PC-9 (cell line): ENCODE measurements around the gene GPR157. TPM values are rescaled to one million over a fixed set of nuclear protein-coding genes. Genes with fewer than 3 reads are reported as not detected.

Experiments used
- BruUV-seq: library from RNA; stranded (reverse); fragments of 400-500 nt; replicated peaks from 2 replicates; lab custom pipeline; 2021; lab: Mats Ljungman, UMichigan
- CTCF ChIA-PET: fragments of 300-600 bp; sonication (Branson Sonifier 250); formaldehyde crosslinking; loops from one replicate; lab custom pipeline; 2022; ENCODE audit warnings: antibody characterized with exemption; lab: Charles Lee
- POLR2A ChIA-PET: fragments of 300-600 bp; sonication (Branson Sonifier 250); formaldehyde crosslinking; loops from one replicate; lab custom pipeline; 2022; ENCODE audit warnings: antibody characterized with exemption; ENCODE audit not compliant: unreplicated experiment; lab: Charles Lee
- DNase-seq, 2 experiments: peaks; one replicate each; pipeline versions ENCODE4 v3.0.0 to v3.0.0-alpha.2; 2015 to 2022; ENCODE audit warnings: mixed read lengths in 1 of 2
- H2AFZ ChIP-seq: fragments of 200-600 bp; sonication (generic); 2 replicates; pipeline ENCODE4 v1.8.1; 2017; ENCODE audit warnings: antibody characterized with exemption
- H3F3A ChIP-seq: fragments of 200-600 bp; sonication (generic); 2 replicates; pipeline ENCODE4 v1.8.1; 2017; ENCODE audit warnings: antibody characterized with exemption, mild to moderate bottlenecking, low read depth; ENCODE audit not compliant: insufficient read depth
- H3K27ac ChIP-seq: fragments of 200-600 bp; sonication (generic); 2 replicates; pipeline ENCODE4 v1.6.1; 2016; ENCODE audit warnings: mixed run types
- H3K27me3 ChIP-seq: fragments of 200-600 bp; sonication (generic); 2 replicates; pipeline ENCODE4 v1.6.1; 2016; ENCODE audit warnings: low read depth, mixed run types; ENCODE audit not compliant: insufficient read depth
- H3K36me3 ChIP-seq: fragments of 200-600 bp; sonication (generic); 2 replicates; pipeline ENCODE4 v1.6.1; 2016; ENCODE audit warnings: low read depth, mixed run types
- H3K4me1 ChIP-seq: fragments of 200-600 bp; sonication (generic); replicated peaks from 2 replicates; pipeline ENCODE4 v1.6.1; 2016; ENCODE audit warnings: mixed run types; ENCODE audit not compliant: insufficient read depth
- H3K4me2 ChIP-seq: fragments of 200-600 bp; sonication (generic); 2 replicates; pipeline ENCODE4 v1.6.1; 2017; ENCODE audit warnings: mixed run types
- H3K4me3 ChIP-seq: fragments of 200-600 bp; sonication (generic); 2 replicates; pipeline ENCODE4 v1.6.1; 2016; ENCODE audit warnings: mixed run types
- H3K79me2 ChIP-seq: fragments of 200-600 bp; sonication (generic); 2 replicates; pipeline ENCODE4 v1.6.1; 2017; ENCODE audit warnings: low read depth, mixed run types
- H3K9me2 ChIP-seq: fragments of 200-600 bp; sonication (generic); 2 replicates; pipeline ENCODE4 v1.8.1; 2017; ENCODE audit warnings: mild to moderate bottlenecking; ENCODE audit not compliant: insufficient read depth
- H3K9me3 ChIP-seq: fragments of 200-600 bp; sonication (generic); 2 replicates; pipeline ENCODE4 v1.8.1; 2016; ENCODE audit warnings: low read depth; ENCODE audit not compliant: insufficient read depth
- H4K20me1 ChIP-seq: fragments of 200-600 bp; sonication (generic); 2 replicates; pipeline ENCODE4 v1.8.1; 2017; ENCODE audit not compliant: insufficient read depth
- EZH2 ChIP-seq: fragments of 200-600 bp; sonication (generic); IDR thresholded peaks from 2 replicates; pipeline ENCODE4 v1.8.0; 2017; ENCODE audit warnings: antibody characterized with exemption, low read depth
- intact Hi-C: fragments of 100-400 bp; cut with micrococcal nuclease; formaldehyde crosslinking; loops from one replicate; pipeline ENCODE4 v1.10.0; 2022; ENCODE audit not compliant: unreplicated experiment
- total RNA-seq: library from RNA; stranded (reverse); gene quantifications from 2 replicates; pipeline ENCODE4 v1.2.3, GENCODE V29; 2021
- TF ChIP-seq, protein P1 (sequence below): fragments of 200-600 bp; sonication (generic); conservative IDR thresholded peaks from 2 replicates; pipeline ENCODE4 v1.6.1; 2017; ENCODE audit warnings: mixed run types, antibody characterized with exemption, mild to moderate bottlenecking, moderate library complexity

The GPR157 gene
- total RNA-seq, 1 experiment from 2014 or later = 9.0 TPM

DNA sequence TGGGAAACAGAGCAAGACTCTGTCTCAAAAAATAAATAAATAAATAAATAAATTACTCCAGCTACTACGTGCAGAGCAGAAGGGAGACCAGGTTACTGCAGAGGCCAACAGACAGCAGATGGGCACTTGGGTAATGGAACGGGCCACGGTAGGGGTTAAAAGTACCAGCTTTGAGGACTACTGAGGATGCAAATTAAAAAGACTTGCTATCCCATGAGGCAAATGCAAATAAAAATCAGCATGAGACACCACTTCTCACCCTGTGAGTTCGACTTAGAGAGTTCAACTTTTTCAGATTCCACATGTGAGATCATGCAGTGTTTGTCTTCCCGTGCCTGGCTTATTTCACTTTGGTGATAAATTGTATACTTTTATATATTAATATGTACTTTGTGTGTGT lies 66.1 kb downstream of the GPR157 start:
- H3K4me3 ChIP-seq = no peak overlapping the region
- intact Hi-C loops = no loop called here
- POLR2A ChIA-PET = no interaction called here

DNA sequence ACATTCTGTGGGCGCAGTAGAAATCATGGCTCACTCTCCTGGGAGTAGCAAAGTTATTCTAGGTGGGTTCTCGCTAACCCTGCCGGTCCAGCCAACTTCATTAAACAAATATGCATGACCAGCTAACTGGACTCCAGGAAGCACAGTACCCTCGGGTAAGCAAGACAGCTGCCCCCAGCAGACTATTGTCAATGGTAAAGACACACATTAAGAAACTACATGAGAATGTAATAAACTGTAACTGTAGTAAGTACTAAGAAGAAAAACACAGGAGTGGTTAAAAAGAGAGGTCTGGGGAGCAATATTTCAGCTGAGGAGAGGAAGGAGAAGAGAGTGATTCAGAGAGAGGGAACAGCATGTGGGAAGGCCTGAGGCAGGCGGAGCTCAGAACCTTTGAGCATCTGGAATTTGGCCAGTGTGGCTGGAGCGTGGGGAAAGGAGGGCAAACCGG lies 66.9 kb downstream of the GPR157 start:
- DNase-seq = no peak
- H3F3A ChIP-seq = no peaks in the 10 kb centered on the region
- no peaks in the 10 kb centered on the region for H3K79me2 ChIP-seq

More for the DNA sequence above, 66.1 kb downstream of the GPR157 start:
- no peaks in the 10 kb centered on the region for H3K4me1 ChIP-seq
- H3K79me2 ChIP-seq = no peaks in the 10 kb centered on the region
- DNase-seq = no peak
- no peaks in the 10 kb centered on the region for H3K36me3 ChIP-seq
- H3K27me3 ChIP-seq = no peaks in the 10 kb centered on the region
- no peaks in the 10 kb centered on the region for H3F3A ChIP-seq
- H3K27ac ChIP-seq = no peak overlapping the region
- no TSS peak for BruUV-seq
- no peak overlapping the region for H3K4me2 ChIP-seq
- H3K9me3 ChIP-seq = no peaks in the 10 kb centered on the region
- CTCF ChIA-PET = no interaction called here
- TF ChIP-seq, protein P1, sequence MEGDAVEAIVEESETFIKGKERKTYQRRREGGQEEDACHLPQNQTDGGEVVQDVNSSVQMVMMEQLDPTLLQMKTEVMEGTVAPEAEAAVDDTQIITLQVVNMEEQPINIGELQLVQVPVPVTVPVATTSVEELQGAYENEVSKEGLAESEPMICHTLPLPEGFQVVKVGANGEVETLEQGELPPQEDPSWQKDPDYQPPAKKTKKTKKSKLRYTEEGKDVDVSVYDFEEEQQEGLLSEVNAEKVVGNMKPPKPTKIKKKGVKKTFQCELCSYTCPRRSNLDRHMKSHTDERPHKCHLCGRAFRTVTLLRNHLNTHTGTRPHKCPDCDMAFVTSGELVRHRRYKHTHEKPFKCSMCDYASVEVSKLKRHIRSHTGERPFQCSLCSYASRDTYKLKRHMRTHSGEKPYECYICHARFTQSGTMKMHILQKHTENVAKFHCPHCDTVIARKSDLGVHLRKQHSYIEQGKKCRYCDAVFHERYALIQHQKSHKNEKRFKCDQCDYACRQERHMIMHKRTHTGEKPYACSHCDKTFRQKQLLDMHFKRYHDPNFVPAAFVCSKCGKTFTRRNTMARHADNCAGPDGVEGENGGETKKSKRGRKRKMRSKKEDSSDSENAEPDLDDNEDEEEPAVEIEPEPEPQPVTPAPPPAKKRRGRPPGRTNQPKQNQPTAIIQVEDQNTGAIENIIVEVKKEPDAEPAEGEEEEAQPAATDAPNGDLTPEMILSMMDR = no peak
- TF ChIP-seq EZH2 = no peak
- H4K20me1 ChIP-seq = no peaks in the 10 kb centered on the region
- no peaks in the 10 kb centered on the region for H3K9me2 ChIP-seq
- no peak overlapping the region for H2AFZ ChIP-seq

DNA sequence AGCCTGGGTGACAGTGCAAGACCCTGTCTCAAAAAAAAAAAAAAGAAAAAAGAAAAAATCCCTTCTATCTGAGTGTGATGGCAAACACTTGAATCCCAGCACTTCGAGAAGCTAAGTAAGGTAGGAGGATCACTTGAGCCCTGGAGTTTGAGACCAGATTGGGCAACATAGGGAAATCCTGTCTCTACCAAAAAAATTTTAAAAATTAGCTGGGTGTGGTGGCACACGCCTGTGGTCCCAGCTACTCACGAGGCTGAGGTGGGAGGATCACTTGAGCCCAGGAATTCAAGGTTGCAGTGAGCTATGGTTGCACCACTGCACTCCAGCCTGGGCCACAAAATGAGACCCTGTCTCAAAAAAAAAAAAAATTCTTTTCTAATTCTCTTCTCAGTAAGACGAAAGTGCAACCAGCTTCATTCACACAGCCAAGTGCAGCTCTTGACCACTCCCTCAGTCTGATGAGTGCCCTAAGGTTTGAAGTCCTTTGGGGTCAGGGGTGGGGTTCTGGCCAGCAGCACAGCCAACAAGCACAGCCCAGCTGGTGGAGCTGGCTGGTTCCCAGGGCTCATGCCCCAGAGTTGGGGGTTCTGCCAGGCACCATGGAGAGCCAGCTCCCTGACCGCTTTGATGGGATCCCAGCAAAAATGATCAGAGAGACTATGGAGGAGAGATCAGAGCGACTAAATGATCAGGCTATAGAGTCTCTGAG lies 67.5 kb downstream of the GPR157 start:
- no peak overlapping the region for H2AFZ ChIP-seq
- H4K20me1 ChIP-seq = no peaks in the 10 kb centered on the region
- ChIA-PET CTCF (interaction anchor here (0.8 kb wide), 1 partner anchor 699 kb away, joined by 4 read pairs; no protein-coding TSS in a partner anchor), POLR2A (no interaction called here)
- no peaks in the 10 kb centered on the region for H3K79me2 ChIP-seq
- BruUV-seq = no TSS peak
- no peak overlapping the region for H3K4me3 ChIP-seq
- TF ChIP-seq, protein P1 = no peak
- TF ChIP-seq EZH2 = no peak
- no peaks in the 10 kb centered on the region for H3K9me3 ChIP-seq
- H3K27ac ChIP-seq = no peak overlapping the region
- no peaks in the 10 kb centered on the region for H3K36me3 ChIP-seq
- H3K27me3 ChIP-seq = no peaks in the 10 kb centered on the region
- no peak overlapping the region for H3K4me2 ChIP-seq
- no peaks in the 10 kb centered on the region for H3K9me2 ChIP-seq
- no peak for DNase-seq
- H3F3A ChIP-seq = no peaks in the 10 kb centered on the region
- intact Hi-C loops = no loop called here
- no peaks in the 10 kb centered on the region for H3K4me1 ChIP-seq

More for the DNA sequence above, 66.9 kb downstream of the GPR157 start:
- Histone ChIP-seq H3K27ac (no peak overlapping the region), H3K4me3 (no peak overlapping the region), H3K4me1 (no peaks in the 10 kb centered on the region), H2AFZ (no peak overlapping the region), H4K20me1 (no peaks in the 10 kb centered on the region), H3K4me2 (no peak overlapping the region), H3K36me3 (no peaks in the 10 kb centered on the region), H3K27me3 (no peaks in the 10 kb centered on the region), H3K9me3 (no peaks in the 10 kb centered on the region), H3K9me2 (no peaks in the 10 kb centered on the region)
- BruUV-seq = no TSS peak
- ChIA-PET CTCF (no interaction called here), POLR2A (no interaction called here)
- TF ChIP-seq, protein P1 = no peak
- intact Hi-C loops = no loop called here
